LNCAP (cell line): ENCODE measurements around the gene ALKBH5.

Experiments
- CTCF ChIP-seq: fragments of 450-650 bp; IDR thresholded peaks from 2 replicates; pipeline ENCODE4 v1.5.1; 2017; ENCODE audit warnings: mild to moderate bottlenecking

The ALKBH5 gene

DNA sequence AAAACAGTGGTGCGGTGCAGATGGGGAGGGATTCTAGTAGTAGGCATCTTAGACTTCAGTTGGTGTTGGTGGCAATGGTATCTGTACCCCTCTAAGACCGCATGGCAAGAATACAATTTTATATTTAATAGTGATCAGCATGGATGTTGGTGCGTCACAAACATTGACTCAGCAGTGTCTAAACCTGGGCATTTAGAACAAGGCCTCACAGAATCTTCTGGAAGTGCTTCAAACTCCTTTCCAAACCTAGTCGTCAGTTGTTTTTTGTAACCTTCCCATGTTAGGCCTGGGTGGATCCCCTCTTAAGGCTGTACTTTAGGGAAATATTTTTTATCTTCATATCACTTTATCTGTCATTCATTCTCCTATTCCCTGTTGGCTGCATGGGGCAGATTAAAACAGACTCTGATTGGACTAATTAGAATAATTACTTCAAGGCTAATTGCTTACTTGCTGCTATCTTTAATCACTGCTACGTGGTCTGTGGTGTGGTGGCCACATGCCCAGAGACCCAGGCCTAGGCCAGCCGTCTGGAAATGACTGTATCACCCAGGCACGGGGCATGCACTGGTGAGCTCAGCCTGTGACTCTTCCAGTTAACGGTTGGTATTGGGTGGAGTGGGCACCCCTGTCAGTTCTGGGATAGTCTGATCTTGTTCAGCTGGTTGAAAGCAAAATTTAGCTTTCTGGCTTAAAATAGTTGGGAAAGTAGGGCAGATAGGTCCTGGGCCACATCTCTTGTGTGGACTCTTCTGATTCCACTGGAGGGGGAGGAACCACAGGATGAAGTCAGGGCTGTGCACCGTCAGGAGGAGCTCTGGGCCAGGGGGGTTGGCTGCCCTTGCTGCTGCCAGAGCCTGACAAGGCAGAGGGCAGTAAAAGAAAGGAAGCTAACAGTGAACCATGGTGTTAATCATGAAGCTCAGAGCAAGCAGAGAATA lies 4.5 kb downstream of the ALKBH5 start:
- TF ChIP-seq CTCF, result no peak

DNA sequence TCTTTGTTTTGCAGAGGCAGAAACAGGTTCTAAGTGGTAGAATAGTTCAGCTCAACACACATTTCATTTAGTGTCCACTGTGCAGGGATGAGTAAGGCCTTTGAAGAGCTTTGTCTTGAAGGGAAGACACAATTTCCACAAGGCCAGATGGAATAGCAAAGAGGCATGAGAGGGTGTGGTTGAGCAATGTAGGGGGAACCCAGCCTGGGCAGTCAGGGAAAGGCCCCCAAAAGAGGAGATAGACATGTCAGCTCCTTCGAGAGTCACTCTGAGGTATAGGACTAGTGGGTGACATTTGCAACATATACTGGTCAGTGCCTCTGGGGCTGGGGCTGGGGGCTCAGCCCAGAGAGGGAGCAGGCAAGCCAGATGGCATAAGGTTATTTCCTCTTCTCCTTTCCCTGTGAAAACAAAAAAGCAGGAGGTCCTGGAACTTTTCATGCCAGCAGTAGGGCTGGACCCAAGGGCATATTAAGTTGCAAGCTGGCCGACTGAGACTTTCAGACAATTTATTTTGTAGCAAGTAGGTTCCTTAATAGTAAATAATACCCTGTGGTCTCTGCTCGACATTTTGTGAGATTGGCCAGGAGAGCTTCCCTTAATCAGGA lies 7.1 kb downstream of the ALKBH5 start:
- no peak for TF ChIP-seq CTCF

DNA sequence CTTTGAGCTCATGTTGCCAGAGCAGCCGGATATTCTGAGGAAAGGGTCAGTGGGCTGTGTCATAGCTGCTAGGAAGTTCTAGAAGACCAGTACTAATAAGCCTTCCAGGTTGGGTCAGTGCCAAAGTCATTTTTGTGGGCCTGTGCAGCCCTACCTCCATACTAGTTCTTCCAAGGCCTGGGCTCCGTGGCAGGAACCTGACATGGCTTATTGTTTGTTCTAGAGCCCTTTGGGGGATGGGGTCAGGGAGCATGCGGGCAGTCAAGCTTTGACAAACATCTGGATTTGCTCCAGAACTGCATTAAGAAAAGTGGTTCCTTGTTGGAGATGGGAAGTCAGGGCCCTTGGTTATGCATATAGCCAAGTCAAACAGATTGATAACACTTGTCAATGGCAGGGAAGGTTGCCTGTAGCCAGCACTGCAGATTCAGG lies 7.6 kb downstream of the ALKBH5 start:
- no peak for TF ChIP-seq CTCF

GRCh38 chr17:18191967-18192366 lies 8.3 kb downstream of the ALKBH5 start:
- peak; percentile 17; the same call in 1 of the 2 replicates for TF ChIP-seq CTCF

DNA sequence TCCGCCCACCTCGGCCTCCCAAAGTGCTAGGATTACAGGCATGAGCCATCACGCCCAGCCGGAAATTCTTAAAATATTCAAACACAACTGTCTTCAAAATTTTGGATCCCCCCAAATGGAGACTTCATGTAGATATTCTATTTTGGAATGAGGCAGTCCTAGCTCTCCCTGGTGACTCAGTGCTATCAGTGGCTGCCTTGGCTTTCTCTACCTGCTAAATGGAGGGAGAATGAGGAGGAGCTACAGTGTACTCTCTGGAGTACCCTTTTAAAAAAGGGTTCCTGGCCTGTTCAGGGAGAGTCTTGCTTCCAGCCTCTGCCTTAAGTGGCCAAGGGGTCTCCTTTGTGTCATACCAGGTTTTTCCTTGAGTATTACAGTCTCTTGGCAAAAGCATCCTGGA lies 10.8 kb downstream of the ALKBH5 start:
- no peak for TF ChIP-seq CTCF

DNA sequence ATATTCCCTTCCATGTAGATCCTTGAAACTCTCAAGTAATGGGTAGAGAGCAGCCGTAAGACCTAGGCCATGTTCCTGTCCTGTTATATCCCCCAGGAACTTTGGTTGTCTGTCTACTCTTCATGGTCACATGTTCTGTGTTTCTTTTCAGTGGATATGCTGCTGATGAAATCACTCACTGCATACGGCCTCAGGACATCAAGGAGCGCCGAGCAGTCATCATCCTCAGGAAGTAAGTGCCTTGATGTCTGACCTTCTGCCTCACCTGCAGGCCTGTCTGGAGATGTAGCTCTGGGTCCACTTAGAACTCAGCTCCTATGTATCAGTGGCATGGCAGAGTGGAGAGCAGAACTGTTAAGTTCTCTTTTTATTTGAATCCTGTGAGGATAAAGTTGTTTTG lies 11.2 kb downstream of the ALKBH5 start:
- no peak for TF ChIP-seq CTCF

GRCh38 chr17:18195246-18195645 lies 11.6 kb downstream of the ALKBH5 start:
- no peak for TF ChIP-seq CTCF
